HUES6 (cell line): ENCODE measurements around the gene TMEM120B.

ENCODE experiments used
- H3K27ac ChIP-seq: 2 replicates; pipeline ENCODE4 v1.7.0; 2013; ENCODE audit warnings: low read depth, mild to moderate bottlenecking, low read length, inconsistent platforms
- H3K27me3 ChIP-seq: 2 replicates; pipeline ENCODE4 v1.6.1; 2013; ENCODE audit warnings: low read length; ENCODE audit not compliant: control insufficient read depth, insufficient read depth
- H3K36me3 ChIP-seq: 2 replicates; pipeline ENCODE4 v1.6.1; 2013; ENCODE audit warnings: low read length; ENCODE audit not compliant: control insufficient read depth, insufficient read depth
- H3K4me1 ChIP-seq: 2 replicates; pipeline ENCODE4 v1.6.1; 2013; ENCODE audit warnings: low read length; ENCODE audit not compliant: control insufficient read depth, insufficient read depth
- H3K4me3 ChIP-seq: 2 replicates; pipeline ENCODE4 v1.5.1; 2013; ENCODE audit warnings: low read depth, low read length
- H3K9ac ChIP-seq: one replicate; pipeline ENCODE4 v1.6.1; 2013; ENCODE audit warnings: mild to moderate bottlenecking, low read length
- H3K9me3 ChIP-seq: 2 replicates; pipeline ENCODE4 v1.6.1; 2013; ENCODE audit warnings: low read depth, low read length; ENCODE audit not compliant: control insufficient read depth, insufficient read depth

Gene TMEM120B

DNA sequence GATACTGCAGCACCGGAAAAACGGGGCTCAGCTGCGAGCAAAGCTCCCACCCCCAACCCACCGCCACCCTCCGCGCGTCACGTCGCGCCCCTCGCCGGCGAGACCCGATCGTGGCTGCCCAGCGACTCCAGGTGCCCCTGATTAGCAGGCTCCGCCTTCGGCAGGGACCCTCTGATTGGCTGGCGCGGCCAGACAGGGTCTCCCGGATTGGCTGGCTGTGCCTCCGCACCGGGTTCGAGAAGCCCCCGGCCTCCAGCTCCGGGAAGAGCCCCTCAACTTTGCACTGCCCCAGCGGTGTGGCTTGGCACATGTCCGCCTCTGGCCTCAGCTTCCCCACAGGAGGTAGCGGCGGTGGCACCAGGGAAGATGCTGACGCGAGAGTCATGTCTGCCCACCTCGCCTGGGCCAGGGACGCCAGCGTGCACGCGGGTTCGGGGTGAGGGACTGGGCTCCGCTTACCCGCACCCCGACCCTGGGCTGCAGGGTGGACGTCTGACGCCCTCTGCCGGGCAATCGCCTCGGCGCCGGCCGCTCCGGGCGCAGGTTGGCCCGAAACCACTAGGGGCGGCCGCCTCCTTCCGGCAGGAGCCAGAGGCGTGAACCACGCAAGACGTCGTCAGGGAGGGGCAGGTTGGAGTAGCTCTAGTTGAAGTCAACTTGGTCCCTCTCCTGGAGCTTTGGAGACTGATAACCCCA, 81.4 kb downstream of the TMEM120B start:
- Histone ChIP-seq H3K36me3 (peaks cover 30% of the 10 kb centered on the region), H3K4me1 (peaks cover 57% of the 10 kb centered on the region), H3K27ac (peak overlapping the region; percentile 42; the same call in 1 of the 2 replicates), H3K4me3 (peak overlapping the region; percentile 78), H3K27me3 (no peaks in the 10 kb centered on the region), H3K9me3 (no peaks in the 10 kb centered on the region), H3K9ac (peak overlapping the region; percentile 74)

- H3K36me3 ChIP-seq, result peaks cover 34% of the 10 kb centered on the region
- H3K27ac ChIP-seq, result peak overlapping the region; percentile 33; the same call in 1 of the 2 replicates
- peak overlapping the region; percentile 62 for H3K9ac ChIP-seq
- H3K27me3 ChIP-seq, result no peaks in the 10 kb centered on the region
- H3K4me1 ChIP-seq, result peaks cover 61% of the 10 kb centered on the region
- peak overlapping the region; percentile 78 for H3K4me3 ChIP-seq
- H3K9me3 ChIP-seq, result no peaks in the 10 kb centered on the region
Measured at GRCh38 chr12:121794534-121795033, 82.0 kb downstream of the TMEM120B start.

DNA sequence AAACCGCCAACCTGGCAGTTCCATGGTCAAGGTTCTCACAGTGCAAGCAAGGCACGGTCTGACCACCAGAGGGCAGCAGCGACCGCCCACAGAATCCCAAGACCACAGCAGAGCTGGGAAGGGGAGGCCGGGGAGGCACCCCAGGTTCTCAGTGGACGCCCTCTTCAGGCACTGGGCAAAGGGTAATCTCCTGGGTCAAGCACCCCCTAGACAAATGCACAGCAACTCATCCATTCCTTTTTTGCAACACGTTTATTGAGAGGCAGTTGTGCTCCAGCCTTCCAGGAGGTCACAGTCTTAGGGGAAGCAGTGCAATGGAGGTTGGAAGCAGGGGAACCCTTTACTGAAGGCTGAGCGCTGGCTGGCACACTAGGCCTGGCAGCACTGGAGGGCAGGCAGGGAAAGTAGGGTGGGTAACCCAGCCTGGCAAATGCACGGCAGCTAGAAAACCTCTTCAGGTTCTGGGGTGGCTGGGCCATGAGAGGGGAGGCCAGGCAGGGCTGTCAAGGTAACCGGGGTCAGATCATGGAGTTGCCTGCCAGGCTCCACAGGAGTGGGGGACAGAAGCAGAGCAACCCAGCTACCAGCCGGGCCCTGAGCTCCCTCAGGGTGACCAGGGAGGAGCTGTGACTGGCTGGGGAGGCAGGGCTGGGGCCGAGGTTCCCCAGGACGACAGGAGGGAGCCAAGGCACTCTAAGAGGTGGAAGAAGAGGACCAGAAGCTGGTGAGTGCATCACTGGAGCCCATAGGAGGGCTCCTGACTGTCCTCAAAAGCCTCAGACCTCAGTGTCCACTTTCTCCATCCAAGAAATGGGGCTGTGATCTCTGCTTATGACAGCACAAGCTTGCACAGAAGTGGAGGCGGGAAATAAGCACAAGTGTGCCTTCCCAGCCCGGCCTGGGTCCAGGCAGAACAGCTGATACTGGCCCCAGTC, 82.7 kb downstream of the TMEM120B start:
- H3K27me3 ChIP-seq, result no peaks in the 10 kb centered on the region
- H3K9ac ChIP-seq, result peak overlapping the region; percentile 62
- H3K9me3 ChIP-seq, result no peaks in the 10 kb centered on the region
- H3K4me3 ChIP-seq, result peak overlapping the region; percentile 78
- peak overlapping the region; percentile 33; the same call in 1 of the 2 replicates for H3K27ac ChIP-seq
- peaks cover 34% of the 10 kb centered on the region for H3K36me3 ChIP-seq
- peaks cover 57% of the 10 kb centered on the region for H3K4me1 ChIP-seq

DNA sequence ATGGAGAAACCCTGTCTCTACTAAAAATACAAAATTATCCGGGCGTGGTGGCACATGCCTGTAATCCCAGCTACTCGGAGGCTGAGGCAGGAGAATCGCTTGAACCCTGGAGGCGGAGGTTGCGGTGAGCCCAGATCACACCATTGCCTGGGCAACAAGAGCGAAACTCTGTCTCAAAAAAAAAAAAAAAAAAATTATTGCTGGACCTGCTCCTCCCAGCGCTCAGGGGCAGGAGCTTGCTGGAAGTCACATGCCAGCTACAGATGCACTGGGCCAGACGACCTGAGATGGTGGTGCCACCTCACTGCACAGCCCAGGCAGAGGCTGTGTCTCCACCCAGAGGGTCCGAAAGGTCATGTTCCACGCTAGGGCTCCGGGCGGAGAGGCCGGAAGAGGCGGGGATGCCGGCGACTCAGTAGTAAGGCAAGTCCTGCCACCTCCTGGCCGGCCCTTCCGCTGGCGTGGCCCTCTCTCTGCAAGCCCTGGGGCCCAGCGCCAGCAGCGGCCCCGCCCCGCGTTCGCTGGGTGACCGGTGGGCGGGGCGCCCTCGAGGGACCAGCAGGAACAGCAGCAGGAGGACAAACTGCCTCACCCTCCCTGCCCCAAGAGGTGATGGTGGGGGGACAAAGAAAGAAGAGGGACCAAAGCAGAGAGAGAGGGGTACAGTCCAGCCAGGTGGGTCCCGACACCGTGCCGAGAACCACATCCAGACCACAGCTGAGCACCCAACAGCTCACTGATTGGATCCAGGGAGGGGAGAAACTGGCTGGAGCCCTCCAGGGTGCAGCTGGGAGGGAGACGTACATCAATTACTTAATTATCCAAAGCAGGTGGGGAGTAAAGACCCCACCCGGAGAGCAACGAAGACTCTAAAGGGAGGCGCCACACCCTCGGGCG, 84.6 kb downstream of the TMEM120B start:
- Histone ChIP-seq H3K27ac (peak overlapping the region; percentile 28; the same call in 1 of the 2 replicates), H3K4me1 (peaks cover 51% of the 10 kb centered on the region), H3K36me3 (peaks cover 34% of the 10 kb centered on the region), H3K27me3 (no peaks in the 10 kb centered on the region), H3K4me3 (peak overlapping the region; percentile 74), H3K9me3 (no peaks in the 10 kb centered on the region), H3K9ac (peak overlapping the region; percentile 100)

DNA sequence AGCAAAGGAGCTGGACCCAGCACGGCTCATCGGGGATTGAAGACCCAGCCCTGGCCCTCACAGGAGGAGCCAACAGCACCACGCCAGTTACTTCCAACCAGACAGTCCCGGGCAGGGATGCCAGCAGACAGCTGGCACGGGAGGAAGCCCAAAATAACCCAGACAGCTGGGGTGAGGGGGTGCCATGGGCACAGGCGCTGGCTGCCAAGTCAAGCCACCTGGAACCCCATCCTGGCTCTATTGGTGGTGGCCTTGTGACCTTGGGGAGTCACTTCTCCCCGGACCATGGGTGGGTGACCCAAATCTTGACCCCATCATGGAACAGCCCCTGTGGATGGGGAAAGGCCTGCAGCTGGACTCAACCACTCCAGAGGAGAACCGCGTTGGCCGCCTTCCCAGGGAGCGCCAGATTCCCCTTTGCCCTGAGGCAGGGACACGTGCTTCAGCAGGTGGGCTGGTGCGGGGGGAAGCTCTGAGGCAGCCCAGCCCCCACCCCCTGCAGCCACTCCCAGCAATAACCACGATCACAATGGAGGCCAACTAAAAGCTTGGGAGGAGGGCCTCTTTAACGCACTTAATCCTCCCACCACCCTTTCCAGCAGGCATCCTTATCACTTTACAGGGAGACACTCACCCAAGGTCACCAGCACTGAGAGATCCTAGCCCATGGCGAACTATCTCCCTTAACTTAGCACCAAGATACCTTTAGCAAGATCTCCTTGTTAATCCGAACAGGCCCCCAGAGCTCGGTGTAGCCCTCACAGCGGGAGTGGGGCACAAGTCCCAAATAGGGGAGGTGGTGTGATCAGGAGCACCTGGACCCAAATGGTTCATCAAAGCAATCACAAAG, 85.6 kb downstream of the TMEM120B start:
- H3K4me3 ChIP-seq, result peak overlapping the region; percentile 74

GRCh38 chr12:121798787-121799155, 86.2 kb downstream of the TMEM120B start:
- peaks cover 34% of the 10 kb centered on the region for H3K36me3 ChIP-seq
- peak overlapping the region; percentile 76; the same call in 1 of the 2 replicates for H3K27ac ChIP-seq
- peak overlapping the region; percentile 100 for H3K9ac ChIP-seq
- H3K27me3 ChIP-seq, result no peaks in the 10 kb centered on the region
- no peaks in the 10 kb centered on the region for H3K9me3 ChIP-seq
- H3K4me3 ChIP-seq, result peak overlapping the region; percentile 74
- peaks cover 44% of the 10 kb centered on the region for H3K4me1 ChIP-seq

More for the DNA sequence above, 85.6 kb downstream of the TMEM120B start:
- H3K27ac ChIP-seq, result peak overlapping the region; percentile 76; the same call in 1 of the 2 replicates
- H3K4me1 ChIP-seq, result peaks cover 44% of the 10 kb centered on the region
- H3K9me3 ChIP-seq, result no peaks in the 10 kb centered on the region
- peaks cover 34% of the 10 kb centered on the region for H3K36me3 ChIP-seq
- no peaks in the 10 kb centered on the region for H3K27me3 ChIP-seq
- H3K9ac ChIP-seq, result peak overlapping the region; percentile 100

DNA sequence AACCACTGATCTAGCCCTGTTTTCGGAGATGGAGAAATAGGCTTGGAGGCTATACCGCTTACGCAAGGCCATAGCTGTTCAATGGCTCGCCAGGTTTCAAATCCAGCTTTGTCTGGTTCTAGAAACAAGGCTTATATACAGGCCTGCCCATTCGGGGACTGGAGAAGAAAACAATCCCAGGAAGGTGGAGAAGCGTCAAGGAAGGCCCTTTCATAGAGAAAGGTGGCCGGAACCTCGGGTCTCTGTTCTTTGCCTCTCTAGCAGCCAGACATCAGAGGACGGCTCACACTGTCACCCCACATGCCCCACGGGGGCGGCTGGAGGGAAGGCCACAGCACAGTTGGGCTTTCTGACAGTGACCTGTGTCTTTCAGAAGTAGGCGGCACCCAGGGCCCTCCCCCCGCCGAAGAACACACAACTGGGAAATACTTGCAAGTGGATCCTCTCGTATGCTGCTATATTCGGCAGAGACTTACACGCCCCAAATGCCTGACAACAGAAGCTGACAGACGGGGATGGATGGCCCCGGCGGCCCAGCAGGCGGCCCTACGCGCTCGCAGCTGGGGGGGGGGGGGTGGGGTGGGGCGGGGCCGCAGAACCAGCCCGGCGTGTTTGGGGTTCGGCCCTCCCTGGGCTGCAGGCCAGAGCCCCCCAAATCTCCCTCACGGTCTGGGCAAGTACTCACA, 86.7 kb downstream of the TMEM120B start:
- H3K27me3 ChIP-seq, result no peaks in the 10 kb centered on the region
- peak overlapping the region; percentile 100 for H3K9ac ChIP-seq
- peaks cover 34% of the 10 kb centered on the region for H3K36me3 ChIP-seq
- no peaks in the 10 kb centered on the region for H3K9me3 ChIP-seq
- peaks cover 44% of the 10 kb centered on the region for H3K4me1 ChIP-seq
- peak overlapping the region; percentile 74 for H3K4me3 ChIP-seq
- peak overlapping the region; percentile 99; the same call in 1 of the 2 replicates for H3K27ac ChIP-seq

GRCh38 chr12:121799842-121800693, 87.5 kb downstream of the TMEM120B start:
- H3K36me3 ChIP-seq, result peaks cover 32% of the 10 kb centered on the region
- peak overlapping the region; percentile 100 for H3K9ac ChIP-seq
- H3K4me1 ChIP-seq, result peaks cover 37% of the 10 kb centered on the region
- H3K27ac ChIP-seq, result peak overlapping the region; percentile 99
- H3K9me3 ChIP-seq, result no peaks in the 10 kb centered on the region
- H3K4me3 ChIP-seq, result peak overlapping the region; percentile 74
- H3K27me3 ChIP-seq, result no peaks in the 10 kb centered on the region
